HepG2 (cell line): ENCODE data around the gene ZNF488. TPM values are rescaled to one million over a fixed set of nuclear protein-coding genes. Genes with fewer than 3 reads are reported as not detected.

Source experiments
- GFI1 ChIP-seq: sonication (generic); formaldehyde crosslinking; IDR thresholded peaks from 2 replicates; pipeline ENCODE4 v1.5.0; 2020; ENCODE audit warnings: missing genetic modification reagents, mild to moderate bottlenecking, borderline replicate concordance
- HOXD1 ChIP-seq: sonication (generic); formaldehyde crosslinking; IDR thresholded peaks from 2 replicates; pipeline ENCODE4 v1.5.0; 2020; ENCODE audit warnings: missing genetic modification reagents
- RBM39 ChIP-seq: fragments of 200-400 bp; formaldehyde crosslinking; IDR thresholded peaks from one replicate; pipeline ENCODE4 v1.6.1; 2018; ENCODE audit warnings: antibody characterized with exemption, mild to moderate bottlenecking, low read depth, low read length; ENCODE audit not compliant: poor library complexity, severe bottlenecking
- RFX1 ChIP-seq: fragments of 450-650 bp; IDR thresholded peaks from 2 replicates; pipeline ENCODE4 v1.6.1; 2017
- RNF2 ChIP-seq: fragments of 450-650 bp; conservative IDR thresholded peaks from 2 replicates; pipeline ENCODE4 v1.6.1; 2016; ENCODE audit warnings: low read depth
- SMC3 ChIP-seq: IDR thresholded peaks from 2 replicates; pipeline ENCODE4 v1.6.1; 2011; ENCODE audit warnings: low read length, improper control_type of control experiment
- SYNCRIP ChIP-seq: fragments of 200-400 bp; formaldehyde crosslinking; IDR thresholded peaks from 2 replicates; pipeline ENCODE4 v1.6.1; 2018; ENCODE audit warnings: mild to moderate bottlenecking, low read depth, low read length; ENCODE audit not compliant: insufficient read depth
- THAP8 ChIP-seq: sonication (generic); formaldehyde crosslinking; IDR thresholded peaks from 2 replicates; pipeline ENCODE4 v1.5.1; 2020; ENCODE audit warnings: missing genetic modification reagents, mild to moderate bottlenecking, borderline replicate concordance
- ZBTB7A ChIP-seq: sonication (generic); formaldehyde crosslinking; IDR thresholded peaks from 2 replicates; pipeline ENCODE4 v1.8.0; 2022; ENCODE audit warnings: mild to moderate bottlenecking, missing genetic modification reagents
- ZNF180 ChIP-seq: sonication (generic); formaldehyde crosslinking; IDR thresholded peaks from 2 replicates; pipeline ENCODE4 v1.4.0; 2020; ENCODE audit warnings: low read depth, missing genetic modification reagents, borderline replicate concordance
- ZNF432 ChIP-seq: sonication (generic); formaldehyde crosslinking; IDR thresholded peaks from 2 replicates; pipeline ENCODE4 v1.5.0; 2020; ENCODE audit warnings: missing genetic modification reagents, mild to moderate bottlenecking, borderline replicate concordance
- ZNF550 ChIP-seq: sonication (generic); formaldehyde crosslinking; IDR thresholded peaks from 2 replicates; pipeline ENCODE4 v1.4.0; 2020; ENCODE audit warnings: mild to moderate bottlenecking, missing genetic modification reagents, borderline replicate concordance
- ZNF598 ChIP-seq: sonication (generic); formaldehyde crosslinking; IDR thresholded peaks from 2 replicates; pipeline ENCODE4 v1.5.1; 2020; ENCODE audit warnings: mild to moderate bottlenecking, missing genetic modification reagents, borderline replicate concordance
- ZNF646 ChIP-seq: sonication (generic); formaldehyde crosslinking; IDR thresholded peaks from 2 replicates; pipeline ENCODE4 v1.9.0; 2021; ENCODE audit warnings: mild to moderate bottlenecking, missing genetic modification reagents
- ZNF687 ChIP-seq: sonication (generic); formaldehyde crosslinking; IDR thresholded peaks from 2 replicates; pipeline ENCODE4 v1.5.1; 2020; ENCODE audit warnings: mild to moderate bottlenecking, missing genetic modification reagents, moderate library complexity
- ZNF788 ChIP-seq: sonication (generic); formaldehyde crosslinking; IDR thresholded peaks from 2 replicates; pipeline ENCODE4 v1.5.0; 2020; ENCODE audit warnings: mild to moderate bottlenecking, missing genetic modification reagents, borderline replicate concordance
- ZNF790 ChIP-seq: sonication (generic); formaldehyde crosslinking; IDR thresholded peaks from 2 replicates; pipeline ENCODE4 v1.8.0; 2022; ENCODE audit warnings: missing genetic modification reagents, mild to moderate bottlenecking, borderline replicate concordance
- polyA plus RNA-seq, 8 experiments: library from polyadenylated mRNA; depleted of rRNA in 3 of 8; stranded (reverse) in 7 of 8; unstranded in 1 of 8; fragments of >200 nt; fragmentation: Illumina TruSeq in 4 of 8; extraction: Trizol in 4 of 8; gene quantifications; 2 replicates each; pipeline versions ENCODE4 v1.2.1 to v1.2.3, GENCODE V29; 2011 to 2016; ENCODE audit warnings: low read depth in 4 of 8, missing spikeins in 1 of 8, mixed read lengths in 1 of 8; ENCODE audit not compliant: insufficient read depth in 1 of 8
- total RNA-seq, 5 experiments: library from RNA; depleted of rRNA; stranded (reverse); fragments of >200 nt; fragmentation: Illumina TruSeq; extraction: Trizol; gene quantifications; 2 replicates each; pipeline ENCODE4 v1.2.3, GENCODE V29; 2016; ENCODE audit warnings: low read depth in 1 of 5

The ZNF488 gene
- total and polyA plus RNA-seq, 2 of the 13 experiments (the other 11 are each of a cell fraction or from before 2014, with no cell fraction given): 0.13 to 0.15 TPM

- TF ChIP-seq ZNF687 (CRISPR knock-in tag): peak; percentile 85
- TF ChIP-seq ZNF788: no peak
- no peak for TF ChIP-seq ZNF180 (CRISPR knock-in tag)
- TF ChIP-seq RFX1: no peak
- TF ChIP-seq SYNCRIP: no peak
- TF ChIP-seq RNF2: no peak
- TF ChIP-seq ZBTB7A: no peak
- TF ChIP-seq THAP8 (CRISPR knock-in tag): no peak
- TF ChIP-seq ZNF646 (CRISPR knock-in tag): no peak
- no peak for TF ChIP-seq ZNF432 (CRISPR knock-in tag)
- no peak for TF ChIP-seq ZNF598 (CRISPR knock-in tag)
- no peak for TF ChIP-seq SMC3
- TF ChIP-seq GFI1 (CRISPR knock-in tag): no peak
- 0 out of 2 replicates have a peak, but pooled peaks have one; percentile 4 for TF ChIP-seq ZNF790 (CRISPR knock-in tag)
- TF ChIP-seq RBM39: no peak
- no peak for TF ChIP-seq ZNF550 (CRISPR knock-in tag)
- TF ChIP-seq HOXD1 (CRISPR knock-in tag): no peak
Measured at GRCh38 chr10:47384148-47384921, at the start of gene ZNF488 (continued).
